Measurements from ENCODE around the gene EMSY.

DNA sequence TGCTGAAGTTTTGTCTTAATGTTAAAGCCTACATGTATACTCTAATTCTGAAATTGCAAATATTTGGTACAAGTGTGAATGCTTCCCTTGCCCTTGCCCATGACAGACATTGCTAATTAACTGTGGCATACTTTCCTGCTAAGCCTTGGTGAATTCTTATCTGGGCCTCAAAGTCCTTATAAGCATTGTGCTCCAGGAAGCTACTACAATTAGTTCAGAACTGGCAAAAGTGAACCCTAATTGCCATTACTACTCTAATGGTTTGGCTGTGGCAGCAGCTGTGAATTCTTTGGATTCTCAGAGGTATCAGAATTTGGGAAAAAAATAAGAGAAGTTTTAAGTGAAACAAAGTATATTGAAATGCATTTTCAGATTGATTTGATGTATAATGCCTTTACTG lies 24.3 kb downstream of the EMSY start:
- TF ChIP-seq, protein P1, sequence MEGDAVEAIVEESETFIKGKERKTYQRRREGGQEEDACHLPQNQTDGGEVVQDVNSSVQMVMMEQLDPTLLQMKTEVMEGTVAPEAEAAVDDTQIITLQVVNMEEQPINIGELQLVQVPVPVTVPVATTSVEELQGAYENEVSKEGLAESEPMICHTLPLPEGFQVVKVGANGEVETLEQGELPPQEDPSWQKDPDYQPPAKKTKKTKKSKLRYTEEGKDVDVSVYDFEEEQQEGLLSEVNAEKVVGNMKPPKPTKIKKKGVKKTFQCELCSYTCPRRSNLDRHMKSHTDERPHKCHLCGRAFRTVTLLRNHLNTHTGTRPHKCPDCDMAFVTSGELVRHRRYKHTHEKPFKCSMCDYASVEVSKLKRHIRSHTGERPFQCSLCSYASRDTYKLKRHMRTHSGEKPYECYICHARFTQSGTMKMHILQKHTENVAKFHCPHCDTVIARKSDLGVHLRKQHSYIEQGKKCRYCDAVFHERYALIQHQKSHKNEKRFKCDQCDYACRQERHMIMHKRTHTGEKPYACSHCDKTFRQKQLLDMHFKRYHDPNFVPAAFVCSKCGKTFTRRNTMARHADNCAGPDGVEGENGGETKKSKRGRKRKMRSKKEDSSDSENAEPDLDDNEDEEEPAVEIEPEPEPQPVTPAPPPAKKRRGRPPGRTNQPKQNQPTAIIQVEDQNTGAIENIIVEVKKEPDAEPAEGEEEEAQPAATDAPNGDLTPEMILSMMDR (IDR thresholded peaks at IDR 0.05): no peak
- TF ChIP-seq POLR2AphosphoS5 (IDR thresholded peaks at IDR 0.05): no peak

Measured in prostate gland (tissue), 2 donors.